GM12874 (cell line): ENCODE measurements around the gene DGCR8.

Experiments
- TF ChIP-seq, protein P1 (sequence below): IDR thresholded peaks from 2 replicates; pipeline ENCODE4 v1.5.1; 2011; ENCODE audit warnings: low read depth, mild to moderate bottlenecking, control low read depth, low read length, moderate library complexity; ENCODE audit not compliant: insufficient read depth

Gene DGCR8

DNA sequence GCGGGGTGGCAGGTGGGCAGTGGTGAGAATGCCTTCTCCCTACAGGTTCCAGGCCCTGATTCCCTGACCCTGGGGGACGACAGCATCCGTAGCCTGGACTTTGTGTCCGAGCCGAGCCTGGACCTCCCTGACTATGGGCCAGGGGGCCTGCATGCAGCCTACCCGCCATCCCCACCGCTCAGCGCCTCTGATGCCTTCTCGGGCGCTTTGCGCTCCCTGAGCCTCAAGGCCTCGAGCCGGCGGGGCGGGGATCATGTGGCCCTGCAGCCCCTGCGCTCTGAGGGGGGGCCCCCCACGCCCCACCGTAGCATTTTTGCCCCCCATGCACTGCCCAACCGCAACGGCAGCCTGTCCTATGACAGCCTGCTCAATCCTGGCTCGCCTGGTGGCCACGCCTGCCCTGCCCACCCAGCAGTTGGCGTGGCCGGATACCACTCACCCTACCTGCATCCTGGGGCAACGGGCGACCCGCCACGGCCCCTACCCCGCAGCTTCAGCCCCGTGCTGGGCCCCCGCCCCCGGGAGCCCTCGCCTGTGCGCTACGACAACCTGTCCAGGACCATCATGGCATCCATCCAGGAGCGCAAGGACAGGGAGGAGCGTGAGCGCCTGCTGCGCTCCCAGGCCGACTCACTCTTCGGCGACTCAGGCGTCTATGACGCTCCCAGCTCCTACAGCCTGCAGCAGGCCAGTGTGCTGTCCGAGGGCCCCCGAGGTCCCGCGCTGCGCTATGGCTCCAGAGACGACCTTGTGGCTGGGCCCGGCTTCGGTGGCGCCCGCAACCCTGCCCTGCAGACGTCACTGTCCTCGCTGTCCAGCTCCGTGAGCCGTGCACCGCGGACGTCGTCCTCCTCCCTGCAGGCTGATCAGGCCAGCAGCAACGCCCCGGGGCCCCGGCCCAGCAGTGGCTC is 62.9 kb downstream of the DGCR8 start:
- TF ChIP-seq, protein P1, sequence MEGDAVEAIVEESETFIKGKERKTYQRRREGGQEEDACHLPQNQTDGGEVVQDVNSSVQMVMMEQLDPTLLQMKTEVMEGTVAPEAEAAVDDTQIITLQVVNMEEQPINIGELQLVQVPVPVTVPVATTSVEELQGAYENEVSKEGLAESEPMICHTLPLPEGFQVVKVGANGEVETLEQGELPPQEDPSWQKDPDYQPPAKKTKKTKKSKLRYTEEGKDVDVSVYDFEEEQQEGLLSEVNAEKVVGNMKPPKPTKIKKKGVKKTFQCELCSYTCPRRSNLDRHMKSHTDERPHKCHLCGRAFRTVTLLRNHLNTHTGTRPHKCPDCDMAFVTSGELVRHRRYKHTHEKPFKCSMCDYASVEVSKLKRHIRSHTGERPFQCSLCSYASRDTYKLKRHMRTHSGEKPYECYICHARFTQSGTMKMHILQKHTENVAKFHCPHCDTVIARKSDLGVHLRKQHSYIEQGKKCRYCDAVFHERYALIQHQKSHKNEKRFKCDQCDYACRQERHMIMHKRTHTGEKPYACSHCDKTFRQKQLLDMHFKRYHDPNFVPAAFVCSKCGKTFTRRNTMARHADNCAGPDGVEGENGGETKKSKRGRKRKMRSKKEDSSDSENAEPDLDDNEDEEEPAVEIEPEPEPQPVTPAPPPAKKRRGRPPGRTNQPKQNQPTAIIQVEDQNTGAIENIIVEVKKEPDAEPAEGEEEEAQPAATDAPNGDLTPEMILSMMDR, result no peak

DNA sequence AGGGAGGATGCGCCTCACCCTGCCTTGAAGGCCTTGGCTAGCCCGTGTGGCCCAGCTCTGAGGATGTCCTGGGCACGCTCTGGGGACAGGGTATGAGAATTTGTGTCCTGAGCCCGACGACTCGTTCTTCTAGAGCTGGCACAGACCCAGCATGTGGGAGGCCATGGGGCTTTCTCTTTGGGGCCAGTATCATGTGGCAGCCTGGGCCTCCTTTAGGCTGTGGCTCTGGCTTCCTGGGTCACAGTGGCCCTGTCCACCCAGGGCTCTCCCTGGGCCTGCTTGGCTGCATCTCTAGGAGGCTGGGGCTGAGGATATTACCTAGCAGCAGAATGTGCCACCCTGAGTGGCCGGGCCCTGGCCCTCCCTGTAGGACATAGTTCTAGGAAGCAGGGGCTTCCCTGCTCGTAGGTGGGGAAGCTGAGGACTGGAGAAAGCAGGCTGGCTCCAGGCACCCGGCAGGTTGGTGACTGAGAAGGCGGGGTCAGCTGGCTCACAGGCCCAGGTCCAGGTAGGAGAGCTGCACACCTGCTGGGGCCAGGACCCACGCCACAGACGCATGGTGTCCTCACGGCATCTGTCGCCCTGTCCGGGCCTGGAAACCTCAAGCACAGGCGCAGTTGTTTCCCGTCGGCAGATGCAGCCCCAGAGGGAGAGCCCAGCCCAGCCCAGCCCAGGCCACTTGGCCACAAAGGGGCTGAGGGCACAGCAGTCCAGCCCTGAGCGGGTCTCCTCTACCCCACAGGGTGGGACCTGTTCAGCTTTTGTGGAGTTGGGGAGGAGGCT is 64.0 kb downstream of the DGCR8 start:
- TF ChIP-seq, protein P1, result no peak

- TF ChIP-seq, protein P1, result no peak
Observed at GRCh38 chr22:20145206-20145831, 65.3 kb downstream of the DGCR8 start.

DNA sequence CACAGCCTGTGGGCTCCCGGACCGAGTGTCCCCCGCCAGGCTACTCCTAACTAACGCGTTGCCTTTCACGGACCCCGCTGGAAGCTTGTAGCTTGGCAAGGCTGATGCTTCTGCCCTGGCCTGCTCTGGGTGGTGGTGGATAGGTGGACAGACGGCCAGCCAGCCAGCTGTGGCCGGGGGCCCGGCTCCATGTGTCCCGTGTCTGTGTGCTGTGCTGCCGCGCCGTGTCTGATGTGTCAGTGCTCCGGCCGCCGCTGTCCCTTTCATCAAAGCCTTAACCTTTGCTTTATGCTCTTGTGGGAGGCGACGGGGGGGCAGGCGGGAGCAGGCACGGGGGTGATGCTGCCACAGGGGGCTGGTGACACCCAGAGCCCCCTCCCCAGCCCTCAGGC is 65.8 kb downstream of the DGCR8 start:
- TF ChIP-seq, protein P1, result no peak

DNA sequence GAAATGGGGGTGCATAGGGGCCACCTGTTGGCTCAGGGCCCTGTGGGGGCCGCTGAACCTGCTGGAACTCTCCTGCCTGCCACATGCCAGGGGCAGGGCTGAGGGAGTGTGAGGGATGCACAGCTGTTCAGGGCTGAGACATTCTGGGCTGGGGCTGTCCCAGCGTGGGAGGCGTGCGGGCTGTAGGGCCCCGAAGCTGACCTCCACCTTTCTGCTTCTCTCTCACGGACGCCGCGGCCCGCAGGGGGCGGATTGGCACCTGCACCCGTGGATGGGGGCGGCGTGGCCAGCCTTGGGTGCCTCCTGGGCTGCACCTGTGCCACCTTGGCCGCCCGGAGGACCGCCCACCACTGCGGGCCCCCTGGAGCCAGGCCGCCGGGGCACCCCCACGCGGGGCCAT is 66.7 kb downstream of the DGCR8 start:
- TF ChIP-seq, protein P1, result no peak

- TF ChIP-seq, protein P1, result no peak
Observed at GRCh38 chr22:20147237-20147988, 67.4 kb downstream of the DGCR8 start.
